HEK293 (cell line): Measurements from ENCODE around the gene ENAH.

Source experiments
- CTCF ChIA-PET: fragments of 350-600 bp; formaldehyde crosslinking; extraction: SDS; loops from one replicate; lab custom pipeline; 2021; ENCODE audit warnings: antibody characterized with exemption; lab: Yijun Ruan, JAX
- POLR2A ChIA-PET: fragments of 300-600 bp; formaldehyde crosslinking; extraction: SDS; loops from one replicate; lab custom pipeline; 2020; ENCODE audit warnings: antibody characterized with exemption, inconsistent platforms; lab: Yijun Ruan, JAX
- H3K27ac ChIP-seq: fragments of 200-500 bp; sonication (Bioruptor generic); 2 replicates; pipeline ENCODE4 v1.5.1; 2014; ENCODE audit warnings: low read depth, low read length, control low read depth, inconsistent platforms; ENCODE audit errors: extremely low read depth
- H3K36me3 ChIP-seq, 2 experiments: fragments of 200-500 bp in 1 of 2; sonication (Bioruptor generic) in 1 of 2; 1 replicate in 1 of 2; 2 replicates in 1 of 2; pipeline ENCODE4 v1.5.1; 2014 to 2017; ENCODE audit warnings: inconsistent platforms in 2 of 2, low read length in 2 of 2; ENCODE audit not compliant: control insufficient read depth in 2 of 2, insufficient read depth in 1 of 2
- H3K4me1 ChIP-seq: fragments of 200-500 bp; sonication (Bioruptor generic); 2 replicates; pipeline ENCODE4 v1.5.1; 2014; ENCODE audit warnings: mild to moderate bottlenecking, low read length, inconsistent platforms; ENCODE audit not compliant: control insufficient read depth, insufficient read depth
- H3K4me3 ChIP-seq: 2 replicates; pipeline ENCODE4 v1.5.1; 2011; ENCODE audit warnings: low read depth, mild to moderate bottlenecking, control low read depth, low read length, moderate library complexity
- H3K9me3 ChIP-seq: fragments of 200-500 bp; sonication (Bioruptor generic); 2 replicates; pipeline ENCODE4 v1.5.1; 2014; ENCODE audit warnings: low read depth, low read length, inconsistent platforms; ENCODE audit not compliant: control insufficient read depth, insufficient read depth
- PRDM1 ChIP-seq: fragments of 450-650 bp; formaldehyde crosslinking; IDR thresholded peaks from 2 replicates; pipeline ENCODE4; 2016; ENCODE audit warnings: missing biosample characterization, missing genetic modification characterization
- ZBTB1 ChIP-seq: fragments of 450-650 bp; formaldehyde crosslinking; IDR thresholded peaks from 2 replicates; pipeline ENCODE4 v1.5.1; 2016; ENCODE audit warnings: missing biosample characterization, missing genetic modification characterization
- ZBTB21 ChIP-seq: fragments of 450-650 bp; formaldehyde crosslinking; IDR thresholded peaks from 2 replicates; pipeline ENCODE4 v1.5.1; 2017; ENCODE audit warnings: missing biosample characterization, missing genetic modification characterization
- ZBTB7A ChIP-seq: fragments of 450-650 bp; formaldehyde crosslinking; IDR thresholded peaks from 2 replicates; pipeline ENCODE4 v1.5.1; 2016; ENCODE audit warnings: low read depth, missing biosample characterization, missing genetic modification characterization
- ZFHX2 ChIP-seq: fragments of 450-650 bp; formaldehyde crosslinking; conservative IDR thresholded peaks from 2 replicates; pipeline ENCODE4 v1.5.1; 2016; ENCODE audit warnings: missing biosample characterization, missing genetic modification characterization
- ZNF138 ChIP-seq: fragments of 450-650 bp; formaldehyde crosslinking; IDR thresholded peaks from 2 replicates; pipeline ENCODE4 v1.5.1; 2016; ENCODE audit warnings: missing biosample characterization, missing genetic modification characterization, borderline replicate concordance
- ZNF155 ChIP-seq: fragments of 450-650 bp; formaldehyde crosslinking; IDR thresholded peaks from 2 replicates; pipeline ENCODE4 v1.5.1; 2016; ENCODE audit warnings: missing biosample characterization, missing genetic modification characterization
- ZNF211 ChIP-seq: fragments of 450-650 bp; formaldehyde crosslinking; IDR thresholded peaks from 2 replicates; pipeline ENCODE4 v1.5.1; 2016; ENCODE audit warnings: low read depth, missing biosample characterization, missing genetic modification characterization
- ZNF239 ChIP-seq: fragments of 450-650 bp; formaldehyde crosslinking; IDR thresholded peaks from 2 replicates; pipeline ENCODE4 v1.5.1; 2016; ENCODE audit warnings: missing biosample characterization, missing genetic modification characterization
- ZNF248 ChIP-seq: fragments of 450-650 bp; formaldehyde crosslinking; IDR thresholded peaks from 2 replicates; pipeline ENCODE4 v1.5.1; 2017; ENCODE audit warnings: missing biosample characterization, missing genetic modification characterization
- ZNF266 ChIP-seq: fragments of 450-650 bp; formaldehyde crosslinking; IDR thresholded peaks from 2 replicates; pipeline ENCODE4 v1.5.1; 2016; ENCODE audit warnings: missing biosample characterization, missing genetic modification characterization, low read depth
- ZNF292 ChIP-seq: fragments of 450-650 bp; formaldehyde crosslinking; IDR thresholded peaks from 2 replicates; pipeline ENCODE4 v1.5.1; 2016; ENCODE audit warnings: low read depth, missing biosample characterization, missing genetic modification characterization, borderline replicate concordance
- ZNF302 ChIP-seq: fragments of 450-650 bp; formaldehyde crosslinking; IDR thresholded peaks from 2 replicates; pipeline ENCODE4 v1.5.1; 2016; ENCODE audit warnings: missing biosample characterization, missing genetic modification characterization, low read depth
- ZNF548 ChIP-seq: fragments of 450-650 bp; formaldehyde crosslinking; IDR thresholded peaks from 2 replicates; pipeline ENCODE4 v1.5.1; 2016; ENCODE audit warnings: missing biosample characterization, missing genetic modification characterization
- ZNF549 ChIP-seq: fragments of 450-650 bp; IDR thresholded peaks from 2 replicates; pipeline ENCODE4 v1.5.1; 2018; ENCODE audit warnings: missing biosample characterization, missing genetic modification characterization, mild to moderate bottlenecking, inconsistent platforms, moderate library complexity
- ZNF561 ChIP-seq: fragments of 450-650 bp; IDR thresholded peaks from 2 replicates; pipeline ENCODE4 v1.5.1; 2018; ENCODE audit warnings: missing biosample characterization, missing genetic modification characterization, borderline replicate concordance
- ZNF600 ChIP-seq: fragments of 450-650 bp; formaldehyde crosslinking; IDR thresholded peaks from 2 replicates; pipeline ENCODE4 v1.5.1; 2016; ENCODE audit warnings: missing biosample characterization, missing genetic modification characterization
- ZNF626 ChIP-seq: fragments of 450-650 bp; sonication (Bioruptor Pico); formaldehyde crosslinking; IDR thresholded peaks from 2 replicates; pipeline ENCODE4 v1.5.1; 2018; ENCODE audit warnings: missing biosample characterization, missing genetic modification characterization, inconsistent platforms
- ZNF629 ChIP-seq: fragments of 450-650 bp; formaldehyde crosslinking; IDR thresholded peaks from 2 replicates; pipeline ENCODE4 v1.5.1; 2017; ENCODE audit warnings: missing biosample characterization, missing genetic modification characterization
- ZNF707 ChIP-seq: fragments of 450-650 bp; formaldehyde crosslinking; IDR thresholded peaks from 2 replicates; pipeline ENCODE4 v1.5.1; 2016; ENCODE audit warnings: missing biosample characterization, missing genetic modification characterization
- ZNF776 ChIP-seq: fragments of 450-650 bp; formaldehyde crosslinking; IDR thresholded peaks from 2 replicates; pipeline ENCODE4 v1.5.0; 2017; ENCODE audit warnings: missing biosample characterization, missing genetic modification characterization, borderline replicate concordance
- ZSCAN23 ChIP-seq: fragments of 450-650 bp; formaldehyde crosslinking; IDR thresholded peaks from 2 replicates; pipeline ENCODE4 v1.5.1; 2016; ENCODE audit warnings: missing biosample characterization, missing genetic modification characterization
- TF ChIP-seq, protein P1 (sequence below): fragments of 450-650 bp; formaldehyde crosslinking; IDR thresholded peaks from 2 replicates; pipeline ENCODE4 v1.5.1; 2017; ENCODE audit warnings: missing biosample characterization, missing genetic modification characterization
- TF ChIP-seq, protein P2 (sequence below): sonication (generic); formaldehyde crosslinking; IDR thresholded peaks from 2 replicates; pipeline ENCODE4 v1.8.1; 2022; ENCODE audit warnings: mild to moderate bottlenecking, moderate library complexity, missing genetic modification reagents
- TF ChIP-seq, protein P3 (sequence below): fragments of 450-650 bp; formaldehyde crosslinking; IDR thresholded peaks from 2 replicates; pipeline ENCODE4 v1.5.1; 2016; ENCODE audit warnings: missing biosample characterization, missing genetic modification characterization, low read depth

The ENAH gene

DNA sequence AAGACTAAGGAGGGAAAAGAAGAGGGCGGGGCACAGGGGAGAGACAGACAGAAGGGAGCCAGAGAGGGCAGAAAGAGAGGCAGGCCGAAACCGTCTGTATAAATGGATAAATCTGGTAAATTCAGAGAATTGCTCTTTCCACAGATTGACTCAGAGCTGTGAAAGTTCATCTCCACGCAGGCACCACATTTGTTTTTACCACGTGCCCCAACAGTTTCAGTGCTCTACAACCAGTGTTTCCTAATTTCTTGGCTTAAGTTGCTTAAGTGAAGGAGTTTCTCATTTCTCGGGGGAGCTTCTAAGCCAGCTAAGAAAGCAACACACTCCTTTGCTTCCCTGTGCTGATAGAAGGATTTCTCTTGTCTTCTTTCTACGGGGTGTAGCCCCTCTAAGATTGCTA is 87.1 kb downstream of the ENAH start:
- TF ChIP-seq ZBTB7A (tag by site-specific recombination) (no peak), ZNF626 (tag by site-specific recombination) (no peak), PRDM1 (tag by site-specific recombination) (0 out of 2 replicates have a peak, but pooled peaks have one; percentile 31)
- Histone ChIP-seq H3K4me3 (no peak overlapping the region), H3K4me1 (peaks cover 15% of the 10 kb centered on the region), H3K9me3 (no peaks in the 10 kb centered on the region), H3K27ac (no peak overlapping the region), H3K36me3 (peaks cover 12 to 24% of the 10 kb centered on the region in 2 experiments)
- ChIA-PET CTCF (interaction anchor here (0.5 to 1.9 kb wide), 7 partner anchors 12 to 411 kb away, joined by 3 to 7 read pairs (median 4); no protein-coding TSS in a partner anchor), POLR2A (interaction anchor here (0.7 kb wide), 1 partner anchor 87 kb away, joined by 3 read pairs; the partner anchor contains the start of gene ENAH)

DNA sequence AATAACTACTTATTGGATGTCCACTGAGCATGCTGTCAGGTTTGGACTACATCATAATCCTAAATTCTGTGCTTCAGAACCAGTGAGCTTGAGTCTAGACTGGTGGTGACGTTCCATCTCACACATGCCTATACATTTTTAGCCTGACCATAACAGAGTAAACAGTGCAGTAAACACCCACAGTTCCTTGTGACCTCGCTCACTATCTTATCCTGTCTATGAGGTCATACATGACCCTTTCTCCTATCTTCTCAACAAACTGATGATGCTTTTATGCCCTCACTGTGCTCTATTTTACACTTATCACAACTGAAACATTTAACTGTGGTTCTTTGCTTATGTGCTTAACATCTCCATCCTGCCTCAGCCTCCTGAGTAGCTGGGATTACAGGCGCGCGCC is 91.2 kb downstream of the ENAH start:
- ChIA-PET POLR2A (no interaction called here), CTCF (interaction anchor here (0.6 to 2.0 kb wide), 4 partner anchors 60 to 1170 kb away, joined by 3 to 7 read pairs (median 5); partner anchors contain the start of gene SRP9)
- Histone ChIP-seq H3K36me3 (peaks cover 27 to 33% of the 10 kb centered on the region in 2 experiments), H3K9me3 (no peaks in the 10 kb centered on the region), H3K27ac (no peak overlapping the region), H3K4me1 (no peaks in the 10 kb centered on the region), H3K4me3 (no peak overlapping the region)
- TF ChIP-seq, protein P1, sequence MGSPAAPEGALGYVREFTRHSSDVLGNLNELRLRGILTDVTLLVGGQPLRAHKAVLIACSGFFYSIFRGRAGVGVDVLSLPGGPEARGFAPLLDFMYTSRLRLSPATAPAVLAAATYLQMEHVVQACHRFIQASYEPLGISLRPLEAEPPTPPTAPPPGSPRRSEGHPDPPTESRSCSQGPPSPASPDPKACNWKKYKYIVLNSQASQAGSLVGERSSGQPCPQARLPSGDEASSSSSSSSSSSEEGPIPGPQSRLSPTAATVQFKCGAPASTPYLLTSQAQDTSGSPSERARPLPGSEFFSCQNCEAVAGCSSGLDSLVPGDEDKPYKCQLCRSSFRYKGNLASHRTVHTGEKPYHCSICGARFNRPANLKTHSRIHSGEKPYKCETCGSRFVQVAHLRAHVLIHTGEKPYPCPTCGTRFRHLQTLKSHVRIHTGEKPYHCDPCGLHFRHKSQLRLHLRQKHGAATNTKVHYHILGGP: no peak
- TF ChIP-seq ZBTB21 (tag by site-specific recombination) (peak; percentile 81), ZNF548 (tag by site-specific recombination) (no peak), ZNF600 (tag by site-specific recombination) (peak; percentile 52; the same call in 1 of the 2 replicates), ZNF138 (tag by site-specific recombination) (no peak), ZNF707 (no peak), ZFHX2 (tag by site-specific recombination) (peak; percentile 32; the same call in 1 of the 2 replicates), ZNF266 (tag by site-specific recombination) (no peak), ZNF248 (tag by site-specific recombination) (no peak), ZNF776 (tag by site-specific recombination) (no peak), ZSCAN23 (tag by site-specific recombination) (no peak), ZNF239 (tag by site-specific recombination) (no peak), ZNF549 (no peak), ZNF629 (tag by site-specific recombination) (peak; percentile 82), ZNF302 (tag by site-specific recombination) (no peak), ZNF292 (tag by site-specific recombination) (no peak), ZNF155 (tag by site-specific recombination) (no peak), ZNF561 (tag by site-specific recombination) (no peak), ZBTB1 (no peak), ZNF211 (no peak)
- TF ChIP-seq, protein P2, sequence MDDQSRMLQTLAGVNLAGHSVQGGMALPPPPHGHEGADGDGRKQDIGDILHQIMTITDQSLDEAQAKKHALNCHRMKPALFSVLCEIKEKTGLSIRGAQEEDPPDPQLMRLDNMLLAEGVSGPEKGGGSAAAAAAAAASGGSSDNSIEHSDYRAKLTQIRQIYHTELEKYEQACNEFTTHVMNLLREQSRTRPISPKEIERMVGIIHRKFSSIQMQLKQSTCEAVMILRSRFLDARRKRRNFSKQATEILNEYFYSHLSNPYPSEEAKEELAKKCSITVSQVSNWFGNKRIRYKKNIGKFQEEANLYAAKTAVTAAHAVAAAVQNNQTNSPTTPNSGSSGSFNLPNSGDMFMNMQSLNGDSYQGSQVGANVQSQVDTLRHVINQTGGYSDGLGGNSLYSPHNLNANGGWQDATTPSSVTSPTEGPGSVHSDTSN: no peak
- TF ChIP-seq, protein P3, sequence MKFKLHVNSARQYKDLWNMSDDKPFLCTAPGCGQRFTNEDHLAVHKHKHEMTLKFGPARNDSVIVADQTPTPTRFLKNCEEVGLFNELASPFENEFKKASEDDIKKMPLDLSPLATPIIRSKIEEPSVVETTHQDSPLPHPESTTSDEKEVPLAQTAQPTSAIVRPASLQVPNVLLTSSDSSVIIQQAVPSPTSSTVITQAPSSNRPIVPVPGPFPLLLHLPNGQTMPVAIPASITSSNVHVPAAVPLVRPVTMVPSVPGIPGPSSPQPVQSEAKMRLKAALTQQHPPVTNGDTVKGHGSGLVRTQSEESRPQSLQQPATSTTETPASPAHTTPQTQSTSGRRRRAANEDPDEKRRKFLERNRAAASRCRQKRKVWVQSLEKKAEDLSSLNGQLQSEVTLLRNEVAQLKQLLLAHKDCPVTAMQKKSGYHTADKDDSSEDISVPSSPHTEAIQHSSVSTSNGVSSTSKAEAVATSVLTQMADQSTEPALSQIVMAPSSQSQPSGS (tag by site-specific recombination): peak; percentile 76
